Esophagus squamous epithelium (tissue), 4 donors: ENCODE data around the gene C2orf69.

Experiments used
- POLR2A ChIP-seq, 4 donors: fragments of 450-650 bp; IDR thresholded peaks; one replicate each; pipeline ENCODE4 v1.6.1; 2017; ENCODE audit warnings: antibody characterized with exemption in 4 of 4, mild to moderate bottlenecking in 4 of 4, moderate library complexity in 3 of 4
- TF ChIP-seq, protein P1 (sequence below), 6 experiments: fragments of 450-650 bp in 4 of 6; fragments of 200-600 bp in 2 of 6; sonication (generic) in 2 of 6; IDR thresholded peaks; one replicate each; pipeline ENCODE4 v1.5.1; 2016 to 2019; ENCODE audit warnings: antibody characterized with exemption in 6 of 6, mild to moderate bottlenecking in 4 of 6, moderate library complexity in 4 of 6

DNA sequence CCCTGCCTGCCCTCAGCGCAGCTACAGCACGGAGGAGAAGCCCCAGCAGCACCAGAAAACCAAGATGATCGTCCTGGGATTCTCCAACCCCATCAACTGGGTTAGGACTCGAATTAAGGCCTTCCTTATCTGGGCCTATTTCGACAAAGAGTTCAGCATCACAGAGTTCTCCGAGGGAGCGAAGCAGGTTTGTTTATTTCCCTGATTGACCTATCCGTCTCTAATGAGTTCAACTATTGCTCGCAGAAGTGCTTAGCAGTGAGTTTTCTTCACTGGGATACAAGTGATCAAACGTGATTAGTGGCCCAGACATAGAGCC lies 44.9 kb downstream of the C2orf69 start:
- TF ChIP-seq, protein P1, sequence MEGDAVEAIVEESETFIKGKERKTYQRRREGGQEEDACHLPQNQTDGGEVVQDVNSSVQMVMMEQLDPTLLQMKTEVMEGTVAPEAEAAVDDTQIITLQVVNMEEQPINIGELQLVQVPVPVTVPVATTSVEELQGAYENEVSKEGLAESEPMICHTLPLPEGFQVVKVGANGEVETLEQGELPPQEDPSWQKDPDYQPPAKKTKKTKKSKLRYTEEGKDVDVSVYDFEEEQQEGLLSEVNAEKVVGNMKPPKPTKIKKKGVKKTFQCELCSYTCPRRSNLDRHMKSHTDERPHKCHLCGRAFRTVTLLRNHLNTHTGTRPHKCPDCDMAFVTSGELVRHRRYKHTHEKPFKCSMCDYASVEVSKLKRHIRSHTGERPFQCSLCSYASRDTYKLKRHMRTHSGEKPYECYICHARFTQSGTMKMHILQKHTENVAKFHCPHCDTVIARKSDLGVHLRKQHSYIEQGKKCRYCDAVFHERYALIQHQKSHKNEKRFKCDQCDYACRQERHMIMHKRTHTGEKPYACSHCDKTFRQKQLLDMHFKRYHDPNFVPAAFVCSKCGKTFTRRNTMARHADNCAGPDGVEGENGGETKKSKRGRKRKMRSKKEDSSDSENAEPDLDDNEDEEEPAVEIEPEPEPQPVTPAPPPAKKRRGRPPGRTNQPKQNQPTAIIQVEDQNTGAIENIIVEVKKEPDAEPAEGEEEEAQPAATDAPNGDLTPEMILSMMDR (IDR thresholded peaks at IDR 0.05), result no peak
- TF ChIP-seq POLR2A (IDR thresholded peaks at IDR 0.05), result no peak
